Measurements from ENCODE around the gene MLLT3.

MLLT3 gene

GRCh38 chr9:20472342-20473045 lies 149.8 kb downstream of the MLLT3 start:
- H3K4me3 ChIP-seq (ENCODE audit: low read length): no peak overlapping the region
- no peaks in the 10 kb centered on the region for H3K27me3 ChIP-seq (replicated peaks; ENCODE audit: insufficient read depth, low read length)
- H3K4me1 ChIP-seq (ENCODE audit: low read length): no peaks in the 10 kb centered on the region
- H3K4me2 ChIP-seq (ENCODE audit: low read depth, low read length): no peak overlapping the region
- peaks cover 42% of the 10 kb centered on the region for H3K79me2 ChIP-seq (ENCODE audit: low read length)
- H3K9me3 ChIP-seq (replicated peaks; ENCODE audit: insufficient read depth, low read length): no peaks in the 10 kb centered on the region
- no peak for TF ChIP-seq EZH2phosphoT487 (IDR thresholded peaks at IDR 0.05; ENCODE audit: low read length)
- TF ChIP-seq CTCF (IDR thresholded peaks at IDR 0.05; ENCODE audit: low read length): no peak
- TF ChIP-seq EZH2 (optimal IDR thresholded peaks at IDR 0.05; ENCODE audit: low read depth, low read length): no peak
- H3K27ac ChIP-seq (ENCODE audit: low read length): no peak overlapping the region
- no peaks in the 10 kb centered on the region for H3K36me3 ChIP-seq (replicated peaks; ENCODE audit: insufficient read depth, low read length)
- DNase-seq: no peak
- H2AFZ ChIP-seq (ENCODE audit: low read length): no peak overlapping the region
- no peak overlapping the region for H3K9ac ChIP-seq (ENCODE audit: low read length)
- H4K20me1 ChIP-seq (ENCODE audit: insufficient read depth, low read length): no peaks in the 10 kb centered on the region
- no peaks in the 10 kb centered on the region for H3K9me2 ChIP-seq (replicated peaks; ENCODE audit: insufficient read depth, low read length)
- no peaks in the 10 kb centered on the region for H3F3A ChIP-seq (ENCODE audit: insufficient read depth, low read length)

DNA sequence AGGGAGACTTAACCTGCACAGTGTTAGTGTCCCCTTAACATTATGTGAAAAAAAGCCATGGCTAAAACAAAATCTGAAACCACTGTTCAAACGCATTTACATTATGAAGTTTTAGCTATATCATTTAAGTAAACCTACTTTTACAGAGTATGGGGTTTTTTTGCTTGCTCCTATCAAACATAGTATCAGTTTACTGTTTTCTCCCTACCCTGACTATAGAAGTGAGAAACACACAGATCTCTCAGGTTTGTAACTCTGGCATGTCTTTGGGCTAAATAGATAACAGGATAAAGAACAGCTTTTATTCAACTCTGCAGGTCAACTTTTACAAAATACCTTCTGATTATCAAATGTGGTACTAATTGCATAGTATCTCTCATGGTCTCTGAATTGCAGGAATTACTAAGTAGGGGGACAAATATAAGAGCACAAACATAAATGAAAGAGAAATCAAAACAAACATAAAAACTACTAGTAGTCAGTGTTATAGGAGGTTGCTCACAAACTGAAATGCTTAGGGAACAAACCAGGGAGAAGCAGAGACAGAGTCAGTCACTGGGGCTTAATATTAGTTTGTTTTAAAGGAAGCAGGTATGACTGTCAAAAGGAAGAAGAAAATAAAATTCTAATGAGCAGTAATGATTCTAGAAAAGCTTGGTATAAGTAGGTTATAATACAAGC lies 155.8 kb downstream of the MLLT3 start:
- no peak for TF ChIP-seq EZH2 (optimal IDR thresholded peaks at IDR 0.05; ENCODE audit: low read depth, low read length)
- TF ChIP-seq CTCF (IDR thresholded peaks at IDR 0.05; ENCODE audit: low read length): no peak
- no peak for TF ChIP-seq EZH2phosphoT487 (IDR thresholded peaks at IDR 0.05; ENCODE audit: low read length)
- Histone ChIP-seq H3K79me2 (ENCODE audit: low read length) (peaks cover 24% of the 10 kb centered on the region), H4K20me1 (ENCODE audit: insufficient read depth, low read length) (no peaks in the 10 kb centered on the region)

DNA sequence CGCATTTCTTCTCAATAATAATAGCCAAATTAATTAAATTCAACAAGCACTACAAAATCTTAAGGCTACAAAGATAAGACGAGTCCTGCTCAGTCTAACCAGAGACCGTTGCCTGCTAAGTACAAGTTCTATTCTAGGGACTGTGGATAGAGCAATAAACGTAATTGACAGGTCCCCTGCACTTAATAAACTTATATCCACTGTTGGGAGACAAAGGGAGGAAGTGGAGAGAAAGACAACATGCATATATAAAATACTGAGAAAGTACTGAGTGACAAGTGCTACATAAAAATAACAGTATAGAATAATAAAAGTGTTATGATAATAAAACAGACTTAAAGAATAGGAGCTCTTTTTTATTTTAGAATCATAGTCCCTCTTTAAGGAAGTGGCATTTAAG lies 158.1 kb downstream of the MLLT3 start:
- no peaks in the 10 kb centered on the region for H3F3A ChIP-seq (ENCODE audit: insufficient read depth, low read length)
- H3K9me2 ChIP-seq (replicated peaks; ENCODE audit: insufficient read depth, low read length): no peaks in the 10 kb centered on the region
- TF ChIP-seq CTCF (IDR thresholded peaks at IDR 0.05; ENCODE audit: low read length) (no peak), EZH2phosphoT487 (IDR thresholded peaks at IDR 0.05; ENCODE audit: low read length) (no peak), EZH2 (optimal IDR thresholded peaks at IDR 0.05; ENCODE audit: low read depth, low read length) (no peak)
- no peaks in the 10 kb centered on the region for H3K9me3 ChIP-seq (replicated peaks; ENCODE audit: insufficient read depth, low read length)
- H3K36me3 ChIP-seq (replicated peaks; ENCODE audit: insufficient read depth, low read length): no peaks in the 10 kb centered on the region
- H3K27ac ChIP-seq (ENCODE audit: low read length): no peak overlapping the region
- DNase-seq: no peak
- no peak overlapping the region for H3K4me2 ChIP-seq (ENCODE audit: low read depth, low read length)
- no peaks in the 10 kb centered on the region for H3K4me1 ChIP-seq (ENCODE audit: low read length)
- H3K79me2 ChIP-seq (ENCODE audit: low read length): peaks cover 30% of the 10 kb centered on the region
- H3K9ac ChIP-seq (ENCODE audit: low read length): no peak overlapping the region
- H3K4me3 ChIP-seq (ENCODE audit: low read length): no peak overlapping the region
- H4K20me1 ChIP-seq (ENCODE audit: insufficient read depth, low read length): no peaks in the 10 kb centered on the region
- H3K27me3 ChIP-seq (replicated peaks; ENCODE audit: insufficient read depth, low read length): no peaks in the 10 kb centered on the region
- H2AFZ ChIP-seq (ENCODE audit: low read length): no peak overlapping the region

More for the DNA sequence above, 155.8 kb downstream of the MLLT3 start:
- no peaks in the 10 kb centered on the region for H3K27me3 ChIP-seq (replicated peaks; ENCODE audit: insufficient read depth, low read length)
- H2AFZ ChIP-seq (ENCODE audit: low read length): no peak overlapping the region
- no peaks in the 10 kb centered on the region for H3K4me1 ChIP-seq (ENCODE audit: low read length)
- H3K36me3 ChIP-seq (replicated peaks; ENCODE audit: insufficient read depth, low read length): no peaks in the 10 kb centered on the region
- no peak overlapping the region for H3K27ac ChIP-seq (ENCODE audit: low read length)
- no peak overlapping the region for H3K9ac ChIP-seq (ENCODE audit: low read length)
- DNase-seq: no peak
- H3K9me3 ChIP-seq (replicated peaks; ENCODE audit: insufficient read depth, low read length): no peaks in the 10 kb centered on the region
- H3K9me2 ChIP-seq (replicated peaks; ENCODE audit: insufficient read depth, low read length): no peaks in the 10 kb centered on the region
- H3K4me2 ChIP-seq (ENCODE audit: low read depth, low read length): no peak overlapping the region
- H3F3A ChIP-seq (ENCODE audit: insufficient read depth, low read length): no peaks in the 10 kb centered on the region
- H3K4me3 ChIP-seq (ENCODE audit: low read length): no peak overlapping the region

All from MM.1S (cell line).